ENCODE data around the gene TBCD.
"Not testable (repeated sequence)": the region's sequence is repeated elsewhere in the genome, so short reads cannot be mapped to it uniquely, and the experiment has no call there.

Gene TBCD

DNA sequence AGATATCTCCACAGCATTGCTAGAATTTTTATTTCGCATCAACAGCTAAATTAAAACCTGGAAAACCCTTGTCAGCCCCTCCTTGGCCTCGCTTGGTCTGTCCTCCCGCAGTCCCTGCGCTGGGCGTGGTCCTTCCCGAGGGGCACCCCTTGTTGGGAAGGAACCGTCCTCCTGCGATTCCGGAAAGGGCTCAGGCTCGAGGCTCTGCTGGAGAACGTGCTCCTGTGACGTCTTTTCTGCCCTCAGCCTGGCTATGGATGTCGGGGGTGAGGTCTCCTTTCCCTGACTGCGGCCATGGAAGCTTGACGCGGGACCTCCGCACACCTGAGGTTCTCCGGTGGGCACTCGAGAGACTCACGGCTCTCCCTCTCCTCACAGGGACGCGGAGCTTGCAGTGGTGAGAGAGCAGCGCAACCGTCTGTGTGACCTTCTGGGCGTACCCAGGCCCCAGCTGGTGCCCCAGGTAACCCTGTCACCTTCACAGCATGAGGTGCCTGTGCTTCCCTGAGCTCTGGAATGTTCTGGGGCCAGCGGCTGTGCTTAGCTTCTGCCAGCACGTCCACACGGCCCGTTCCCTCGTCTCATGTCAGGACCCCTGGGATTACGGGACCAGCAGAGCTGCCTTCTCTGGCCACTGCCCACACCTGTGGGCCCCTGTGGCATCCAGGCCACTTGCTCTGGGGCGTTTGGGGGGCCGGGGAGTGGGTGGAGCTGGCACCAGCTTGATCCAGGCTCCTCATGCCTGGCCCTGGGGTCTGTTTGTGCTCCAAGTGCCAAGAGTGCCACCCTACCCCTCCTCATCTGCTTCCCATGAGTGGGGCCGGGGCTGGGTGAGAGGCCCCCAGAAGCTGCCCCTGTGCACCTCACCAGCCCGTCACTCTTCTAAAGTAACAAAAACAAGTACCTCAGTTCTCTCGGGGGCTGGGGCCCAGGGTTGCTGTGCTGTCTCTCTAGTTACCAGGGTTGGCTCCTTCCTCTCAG lies 189.4 kb downstream of the TBCD start:
- no peak for DNase-seq

DNA sequence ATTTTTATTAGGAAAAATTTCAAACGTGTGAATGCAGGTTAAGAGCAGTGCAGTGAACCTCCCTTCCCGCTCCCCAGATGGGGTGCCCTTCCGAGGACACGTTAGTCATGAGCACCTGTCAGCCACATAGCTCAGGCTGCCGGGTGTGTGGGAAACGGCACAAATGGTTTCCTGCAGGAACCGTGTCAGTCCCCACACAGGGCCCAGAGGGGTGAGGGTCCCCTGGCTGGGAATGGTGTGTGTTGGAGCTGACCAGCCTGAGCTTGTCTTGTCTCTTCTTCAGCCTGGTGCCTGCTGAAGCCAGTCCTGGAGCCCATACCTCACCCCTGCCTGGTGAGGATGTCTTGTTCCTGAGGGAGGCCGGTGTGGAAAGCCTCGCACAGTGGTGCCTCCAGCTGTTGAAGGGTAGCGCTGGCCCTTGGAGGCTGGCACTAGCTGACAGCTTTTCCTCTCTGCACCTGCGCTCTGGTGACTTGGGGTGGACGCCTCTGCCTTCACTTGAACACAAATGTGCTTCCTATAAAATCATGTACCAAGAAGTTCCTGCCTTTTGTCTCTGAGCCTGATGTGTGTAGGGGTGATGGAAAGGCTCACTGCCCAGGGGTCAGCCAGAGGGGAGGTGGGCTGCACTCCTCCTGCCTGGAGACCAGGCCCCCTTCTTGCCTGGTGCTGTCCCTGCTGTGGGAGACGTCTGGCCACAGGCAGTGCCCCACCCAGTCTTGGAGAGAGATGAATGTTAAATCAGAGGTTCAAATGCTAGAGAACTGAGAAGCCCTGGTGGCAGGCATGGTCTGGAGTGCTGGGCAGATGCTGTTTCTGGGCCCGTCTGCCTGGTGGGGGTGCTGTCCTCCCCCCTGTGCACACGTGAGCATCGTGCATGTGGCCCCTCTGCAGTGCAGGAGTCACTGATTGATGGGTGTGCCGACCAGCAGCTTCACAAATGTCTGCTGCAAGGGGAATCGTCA lies 190.6 kb downstream of the TBCD start:
- no peak for DNase-seq

DNA sequence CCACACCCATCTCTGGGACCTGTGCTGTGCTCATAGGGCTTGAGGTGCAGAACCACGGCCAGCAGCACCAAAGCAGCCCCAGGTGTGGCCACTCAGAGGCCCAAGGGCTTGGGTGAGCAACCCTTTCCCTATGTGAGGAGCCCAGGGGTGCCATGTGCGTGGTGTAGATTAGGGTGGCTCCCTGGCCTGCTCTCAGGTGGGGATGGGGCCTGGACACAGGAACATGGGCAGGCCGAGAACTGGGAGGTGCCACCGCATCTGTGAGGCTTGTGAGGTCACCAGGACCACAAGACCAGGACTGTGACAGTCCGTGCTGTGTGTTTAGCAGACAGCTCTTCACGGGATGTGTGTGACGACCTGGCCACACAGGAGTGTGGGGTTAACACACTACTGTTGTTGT lies 191.5 kb downstream of the TBCD start:
- no peak for DNase-seq

- no peak for DNase-seq
Observed at GRCh38 chr17:82943751-82944150, 191.9 kb downstream of the TBCD start.

DNA sequence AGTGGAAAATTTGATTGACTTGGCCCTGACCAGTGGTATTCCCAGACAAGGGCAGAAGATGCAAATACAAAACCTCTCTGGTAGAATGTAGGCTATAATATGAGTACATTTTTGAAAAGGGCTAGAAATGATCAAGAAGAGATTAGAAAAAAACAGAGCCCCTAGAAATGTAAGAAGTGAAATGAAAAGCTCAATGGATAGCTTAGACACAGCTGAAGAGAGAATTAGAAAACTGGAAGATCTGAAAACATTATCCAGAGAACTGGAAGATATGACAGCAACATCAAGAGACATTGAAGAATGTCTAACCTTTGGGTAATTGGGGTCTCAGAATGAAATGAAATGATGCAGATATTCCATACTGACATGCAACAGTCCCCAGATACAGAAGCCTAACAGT lies 193.1 kb downstream of the TBCD start:
- no peak for DNase-seq

GRCh38 chr17:82946081-82946480 lies 194.2 kb downstream of the TBCD start:
- no peak for DNase-seq

DNA sequence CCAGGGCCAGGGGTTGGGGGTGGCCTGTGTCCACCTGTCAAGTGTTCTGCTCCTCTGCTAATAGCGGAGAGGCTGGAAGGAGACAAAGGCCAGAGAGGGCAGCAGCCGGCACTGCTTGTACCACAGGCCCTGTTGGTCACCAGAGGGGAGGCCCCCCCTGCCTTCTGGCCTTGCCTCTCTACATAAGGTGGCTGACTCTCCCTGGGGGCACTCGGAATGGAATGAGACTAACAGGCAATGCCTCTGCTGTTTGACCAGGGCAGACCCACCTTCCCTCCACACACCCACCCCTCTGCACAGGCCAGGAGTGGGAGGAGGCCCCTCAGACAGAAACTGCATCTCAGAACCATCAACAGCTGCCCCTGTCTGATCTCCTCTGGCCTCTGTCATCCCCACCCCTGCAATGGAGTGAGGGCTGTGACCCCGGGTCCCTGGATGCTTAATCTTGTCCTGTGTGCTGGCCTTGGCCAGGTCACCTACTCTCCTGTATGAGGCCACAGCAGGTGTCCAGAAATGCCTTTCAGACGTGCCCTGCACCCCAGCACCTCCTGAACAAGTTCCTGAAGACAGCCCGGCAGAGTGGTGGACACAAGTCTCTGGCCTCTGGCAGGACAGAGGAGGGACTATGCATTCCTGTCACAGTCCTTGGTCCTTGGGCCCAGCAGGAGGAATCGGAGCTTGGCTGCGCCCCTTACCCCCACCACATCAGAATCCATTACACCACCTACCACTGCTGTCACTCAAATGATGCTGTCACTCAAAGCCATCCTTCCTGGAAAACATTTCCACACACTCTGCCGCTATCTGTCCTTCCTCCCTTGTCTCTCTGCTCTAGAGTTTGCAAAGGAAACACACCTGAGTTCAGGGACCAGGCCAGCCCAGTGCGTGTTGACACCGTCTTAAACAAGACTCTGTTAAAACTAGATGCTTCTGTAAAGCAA lies 195.5 kb downstream of the TBCD start:
- DNase-seq, result no peak

GRCh38 chr17:82948081-82948511 lies 196.2 kb downstream of the TBCD start:
- DNase-seq, result no peak

DNA sequence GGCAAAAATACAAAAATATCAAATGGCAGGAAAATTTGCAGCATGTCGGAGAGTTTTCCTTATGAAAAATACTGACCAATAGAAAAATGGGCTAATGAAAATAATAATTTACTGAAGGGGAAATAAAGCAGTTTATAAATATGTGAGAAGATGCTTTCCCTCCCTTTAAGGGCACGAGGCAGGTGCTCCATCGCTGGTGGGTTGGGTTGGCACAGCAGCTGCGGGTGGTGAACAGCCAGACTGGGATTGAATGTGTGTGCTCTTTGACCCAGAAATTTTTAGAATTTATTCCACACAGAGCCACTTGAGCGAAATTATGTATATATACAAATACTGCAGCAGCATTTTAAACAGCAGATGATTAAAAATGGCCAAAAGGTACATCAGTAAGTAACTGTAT lies 197.1 kb downstream of the TBCD start:
- DNase-seq, result no peak

DNA sequence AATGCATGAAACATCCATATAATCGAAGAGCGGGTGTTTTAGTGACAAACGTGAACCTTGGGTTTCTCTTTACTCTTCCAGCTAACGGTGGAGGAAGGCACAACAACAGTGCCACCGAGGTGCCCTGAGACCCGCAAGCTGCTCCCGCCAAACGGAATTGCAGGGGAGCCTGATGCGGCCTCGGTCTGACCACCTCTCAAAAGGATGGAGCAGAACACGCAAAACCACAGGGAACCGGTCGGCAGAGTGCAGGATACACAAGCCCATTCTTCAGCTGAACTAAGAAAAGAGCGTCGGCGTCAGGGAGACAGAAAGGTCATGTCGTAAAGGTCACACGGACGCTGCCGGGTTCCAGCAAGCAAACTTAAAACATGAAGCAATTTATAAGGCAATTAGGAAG lies 197.5 kb downstream of the TBCD start:
- DNase-seq, result no peak

DNA sequence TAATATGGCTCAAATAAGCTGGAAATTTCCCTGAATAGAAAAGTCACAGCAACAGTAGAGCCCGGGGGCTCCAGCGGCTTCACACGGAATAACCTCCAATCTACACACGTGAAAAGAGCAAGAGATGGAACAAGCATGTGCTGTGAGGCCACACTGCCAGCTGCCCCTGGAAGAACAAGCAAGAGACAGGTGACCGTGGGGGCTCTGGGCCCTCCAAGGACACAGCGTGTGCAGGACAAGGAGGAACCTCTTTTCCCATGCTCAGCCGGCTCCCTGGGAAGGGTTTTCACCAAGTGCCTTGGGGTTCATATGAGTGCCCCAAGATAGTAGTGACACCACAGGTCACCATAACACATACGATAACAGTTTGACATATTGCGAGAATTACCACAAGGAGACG lies 198.1 kb downstream of the TBCD start:
- no peak for DNase-seq

- DNase-seq, result no peak
Observed at GRCh38 chr17:82950525-82951102, 198.7 kb downstream of the TBCD start.

- no peak for DNase-seq
Observed at GRCh38 chr17:82952019-82952418, 200.2 kb downstream of the TBCD start.

DNA sequence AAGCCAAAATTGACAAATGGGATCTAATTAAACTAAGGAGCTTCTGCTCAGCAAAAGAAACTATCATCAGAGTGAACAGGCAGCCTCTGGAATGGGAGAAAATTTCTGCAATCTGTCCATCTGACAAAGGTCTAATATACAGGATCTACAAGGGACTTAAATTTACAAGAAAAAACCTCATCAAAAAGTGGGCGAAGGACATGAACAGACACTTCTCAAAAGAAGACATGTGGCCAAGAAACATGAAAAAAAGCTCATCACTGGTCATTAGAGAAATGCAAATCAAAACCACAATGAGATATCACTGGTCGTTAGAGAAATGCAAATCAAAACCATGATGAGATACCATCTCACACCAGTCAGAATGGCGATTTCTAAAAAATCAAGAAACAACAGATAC lies 203.2 kb downstream of the TBCD start:
- not testable (repeated sequence) for DNase-seq

- DNase-seq, result not testable (repeated sequence)
Observed at GRCh38 chr17:82955627-82956026, 203.8 kb downstream of the TBCD start.

DNA sequence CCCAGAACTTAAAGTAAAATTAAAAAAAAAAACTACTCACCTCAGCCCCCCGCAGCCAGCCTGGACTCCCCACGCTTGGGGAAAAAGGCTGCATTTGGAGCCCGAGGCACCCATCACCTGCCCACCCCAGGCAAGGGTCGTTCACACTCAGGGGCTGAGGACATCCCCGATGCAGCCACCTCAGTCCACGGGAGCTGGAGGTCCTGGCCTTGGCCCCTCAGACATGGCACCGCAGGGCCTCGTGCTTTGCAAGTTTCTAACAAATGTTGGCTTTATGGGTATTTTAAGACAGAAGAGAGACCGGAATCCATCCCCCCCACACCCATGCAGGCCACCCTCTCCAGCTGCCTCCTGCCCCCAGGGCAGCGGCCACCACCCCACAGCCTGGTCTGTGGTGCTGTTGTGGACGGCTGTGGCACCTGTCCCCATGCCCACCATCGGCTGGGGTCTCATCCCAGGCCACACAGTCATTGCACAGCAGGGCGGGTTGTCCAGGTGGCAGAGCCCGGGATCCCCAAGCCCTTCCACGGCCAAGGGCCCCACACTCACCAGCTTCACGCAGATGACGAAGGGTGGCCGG lies 204.4 kb downstream of the TBCD start:
- no peak for DNase-seq

DNA sequence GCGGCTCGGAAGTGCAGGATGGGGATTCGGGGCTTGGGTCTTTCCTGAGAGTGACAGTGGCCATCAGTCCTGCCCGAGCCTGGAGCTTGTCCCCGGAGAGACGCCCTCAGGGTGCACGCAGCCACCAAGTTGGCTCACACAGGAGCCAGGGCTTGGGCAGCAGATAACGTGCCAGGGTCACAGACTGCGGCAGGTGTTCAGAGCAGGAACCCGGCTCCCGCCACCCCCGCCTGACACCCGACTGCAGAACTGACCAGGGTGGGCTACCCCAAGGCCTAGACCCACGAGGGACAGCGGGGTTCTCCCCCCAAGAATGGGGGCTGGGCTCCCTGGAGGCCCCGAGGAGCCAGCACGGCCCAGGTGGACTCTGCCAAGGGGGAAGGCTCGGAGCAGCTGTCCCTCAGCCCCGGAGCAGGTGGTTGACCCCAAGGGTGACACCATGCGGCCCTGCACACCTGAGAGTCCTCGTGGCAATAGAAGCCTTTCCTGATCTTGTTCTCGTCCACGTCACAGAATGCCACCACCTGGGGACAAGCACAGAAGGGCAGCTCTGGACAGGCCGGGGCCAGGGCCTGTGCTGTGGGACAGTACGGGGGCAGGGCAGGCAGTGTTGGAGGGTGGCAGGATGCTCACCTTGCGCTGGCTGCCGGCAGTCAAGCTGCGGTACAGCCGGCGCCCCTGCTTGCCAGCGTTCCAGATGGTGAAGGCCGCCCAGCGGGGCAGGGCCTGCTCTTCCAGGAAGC lies 205.0 kb downstream of the TBCD start:
- no peak for DNase-seq

DNA sequence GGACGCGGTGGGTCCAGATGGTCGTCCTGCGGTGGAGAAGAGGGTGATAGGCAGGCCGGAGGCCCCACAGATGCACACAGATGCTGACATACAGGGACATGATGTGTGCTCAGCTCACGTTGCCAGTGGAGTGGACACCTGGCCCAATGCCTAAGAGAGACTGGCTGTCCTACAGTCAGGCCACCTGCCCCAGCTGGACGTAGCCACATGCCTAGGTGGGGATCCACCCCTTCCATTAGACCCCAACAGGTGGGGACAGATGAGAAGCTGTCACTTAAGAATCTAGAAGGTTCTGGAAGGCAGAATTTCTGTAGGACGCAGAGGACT lies 205.6 kb downstream of the TBCD start:
- no peak for DNase-seq

GRCh38 chr17:82957961-82958561 lies 206.2 kb downstream of the TBCD start:
- DNase-seq, result no peak

GRCh38 chr17:82959242-82959930 lies 207.5 kb downstream of the TBCD start:
- no peak for DNase-seq
